Spleen (tissue), 7 donors: ENCODE results near the gene CCZ1B.
"Not testable (repeated sequence)": the region's sequence is repeated elsewhere in the genome, so short reads cannot be mapped to it uniquely, and the experiment has no call there.

Source experiments
- POLR2A ChIP-seq, 3 donors: fragments of 450-650 bp; IDR thresholded peaks; one replicate each; pipeline ENCODE4 v1.5.1; 2017; ENCODE audit warnings: antibody characterized with exemption in 3 of 3, mild to moderate bottlenecking in 1 of 3
- POLR2AphosphoS5 ChIP-seq, 3 donors: sonication (generic); formaldehyde crosslinking; IDR thresholded peaks; one replicate each; pipeline ENCODE4 v1.5.1; 2017; ENCODE audit warnings: antibody characterized with exemption in 3 of 3
- TF ChIP-seq, protein P1 (sequence below), 11 experiments: fragments of 200-600 bp in 7 of 11; fragments of 450-650 bp in 4 of 11; sonication (generic) in 4 of 11; IDR thresholded peaks in 8 of 11; conservative IDR thresholded peaks in 3 of 11; 1 replicate in 7 of 11; 2 replicates in 4 of 11; pipeline versions ENCODE4 v1.4.0 to v1.8.0; 2016 to 2021; ENCODE audit warnings: antibody characterized with exemption in 11 of 11, inconsistent platforms in 4 of 11, mild to moderate bottlenecking in 1 of 11
- donor health status: DM: no; HTN: no; CAD: no; lungs with moderate emphysema.
- donor health status: DM: no; HTN: no; CAD: no.
- donor health status: DM: no; HTN: no; CAD: no.

DNA sequence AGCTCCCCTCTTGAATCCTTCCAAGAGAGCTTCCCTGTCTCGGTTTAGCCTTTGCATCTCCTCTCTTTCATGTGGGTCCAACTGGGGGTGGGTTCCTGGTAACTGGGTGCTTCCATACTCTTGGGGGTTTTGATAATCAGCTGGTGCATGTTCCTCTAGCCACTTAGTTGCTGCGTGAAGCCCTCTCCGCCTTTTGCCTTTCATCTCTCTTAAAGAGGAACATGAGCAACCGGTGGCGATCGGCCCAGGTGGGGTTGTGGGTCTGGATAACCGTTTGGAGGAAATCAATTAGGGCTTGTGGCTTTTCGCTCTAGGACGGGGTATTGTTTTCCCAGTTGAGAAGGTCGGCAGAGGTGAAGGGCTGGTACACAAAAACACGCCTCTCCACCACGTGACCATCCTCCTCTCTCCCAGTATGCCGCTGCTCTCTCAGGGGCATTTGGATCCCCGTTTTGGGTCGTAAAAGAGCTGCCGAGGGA is 19.9 kb upstream of the CCZ1B start:
- TF ChIP-seq, protein P1, sequence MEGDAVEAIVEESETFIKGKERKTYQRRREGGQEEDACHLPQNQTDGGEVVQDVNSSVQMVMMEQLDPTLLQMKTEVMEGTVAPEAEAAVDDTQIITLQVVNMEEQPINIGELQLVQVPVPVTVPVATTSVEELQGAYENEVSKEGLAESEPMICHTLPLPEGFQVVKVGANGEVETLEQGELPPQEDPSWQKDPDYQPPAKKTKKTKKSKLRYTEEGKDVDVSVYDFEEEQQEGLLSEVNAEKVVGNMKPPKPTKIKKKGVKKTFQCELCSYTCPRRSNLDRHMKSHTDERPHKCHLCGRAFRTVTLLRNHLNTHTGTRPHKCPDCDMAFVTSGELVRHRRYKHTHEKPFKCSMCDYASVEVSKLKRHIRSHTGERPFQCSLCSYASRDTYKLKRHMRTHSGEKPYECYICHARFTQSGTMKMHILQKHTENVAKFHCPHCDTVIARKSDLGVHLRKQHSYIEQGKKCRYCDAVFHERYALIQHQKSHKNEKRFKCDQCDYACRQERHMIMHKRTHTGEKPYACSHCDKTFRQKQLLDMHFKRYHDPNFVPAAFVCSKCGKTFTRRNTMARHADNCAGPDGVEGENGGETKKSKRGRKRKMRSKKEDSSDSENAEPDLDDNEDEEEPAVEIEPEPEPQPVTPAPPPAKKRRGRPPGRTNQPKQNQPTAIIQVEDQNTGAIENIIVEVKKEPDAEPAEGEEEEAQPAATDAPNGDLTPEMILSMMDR (IDR thresholded peaks at IDR 0.05 in 8 of 11, conservative IDR thresholded peaks at IDR 0.05 in 3 of 11) = not testable (repeated sequence)
- TF ChIP-seq POLR2A, POLR2AphosphoS5 (IDR thresholded peaks at IDR 0.05): not testable (repeated sequence)
